Trophoblast cell (in vitro differentiated cells and primary cell): ENCODE results near the gene CA4.
"Not testable (repeated sequence)": the region's sequence is repeated elsewhere in the genome, so short reads cannot be mapped to it uniquely, and the experiment has no call there.

Source experiments
- DNase-seq, 2 donors: peaks; one replicate each; pipeline ENCODE4 v3.0.0-alpha.2; 2016
- H2AFZ ChIP-seq: 2 replicates; pipeline ENCODE4 v1.6.1; 2013; ENCODE audit warnings: low read length, moderate library complexity, mild to moderate bottlenecking; ENCODE audit not compliant: insufficient read depth, poor library complexity
- H2AK5ac ChIP-seq: 2 replicates; pipeline ENCODE4 v1.6.1; 2013; ENCODE audit warnings: mild to moderate bottlenecking, low read length
- H2BK120ac ChIP-seq: 2 replicates; pipeline ENCODE4 v1.6.1; 2013; ENCODE audit warnings: low read length, mild to moderate bottlenecking, moderate library complexity; ENCODE audit not compliant: insufficient read depth, poor library complexity
- H2BK12ac ChIP-seq: 2 replicates; pipeline ENCODE4 v1.6.1; 2013; ENCODE audit warnings: mild to moderate bottlenecking, low read length, moderate library complexity
- H2BK5ac ChIP-seq: 2 replicates; pipeline ENCODE4 v1.6.1; 2013; ENCODE audit warnings: low read length, low read depth, moderate library complexity, mild to moderate bottlenecking; ENCODE audit not compliant: poor library complexity
- H3K14ac ChIP-seq: 2 replicates; pipeline ENCODE4 v1.6.1; 2013; ENCODE audit warnings: mild to moderate bottlenecking, low read length
- H3K18ac ChIP-seq: 2 replicates; pipeline ENCODE4 v1.6.1; 2013; ENCODE audit warnings: mild to moderate bottlenecking, low read length
- H3K23ac ChIP-seq: 2 replicates; pipeline ENCODE4 v1.6.1; 2013; ENCODE audit warnings: low read length
- H3K27ac ChIP-seq: 2 replicates; pipeline ENCODE4 v1.5.1; 2013; ENCODE audit warnings: low read depth, mild to moderate bottlenecking, inconsistent platforms, low read length, moderate library complexity
- H3K27me3 ChIP-seq: 2 replicates; pipeline ENCODE4 v1.6.1; 2013; ENCODE audit warnings: inconsistent platforms, mild to moderate bottlenecking, low read length, moderate library complexity; ENCODE audit not compliant: insufficient read depth
- H3K36me3 ChIP-seq, 2 experiments: 1 replicate in 1 of 2; 2 replicates in 1 of 2; pipeline ENCODE4 v1.6.1; 2013; ENCODE audit warnings: low read length in 2 of 2, mild to moderate bottlenecking in 2 of 2, moderate library complexity in 1 of 2; ENCODE audit not compliant: insufficient read depth in 2 of 2, control insufficient read depth in 1 of 2
- H3K4ac ChIP-seq: 2 replicates; pipeline ENCODE4 v1.6.1; 2013; ENCODE audit warnings: low read depth, mild to moderate bottlenecking, low read length, moderate library complexity
- H3K4me1 ChIP-seq, 2 experiments: 1 replicate in 1 of 2; 2 replicates in 1 of 2; pipeline ENCODE4 v1.6.1; 2013; ENCODE audit warnings: low read length in 2 of 2, mild to moderate bottlenecking in 2 of 2, moderate library complexity in 1 of 2; ENCODE audit not compliant: insufficient read depth in 2 of 2, control insufficient read depth in 1 of 2
- H3K4me2 ChIP-seq: 2 replicates; pipeline ENCODE4 v1.6.1; 2013; ENCODE audit warnings: inconsistent platforms, mild to moderate bottlenecking, low read length, moderate library complexity
- H3K4me3 ChIP-seq: 2 replicates; pipeline ENCODE4 v1.5.1; 2013; ENCODE audit warnings: mild to moderate bottlenecking, low read depth, low read length, inconsistent platforms
- H3K79me1 ChIP-seq: one replicate; pipeline ENCODE4 v1.6.1; 2013; ENCODE audit warnings: low read length
- H3K79me2 ChIP-seq: 2 replicates; pipeline ENCODE4 v1.6.1; 2013; ENCODE audit warnings: low read length, mild to moderate bottlenecking; ENCODE audit not compliant: control insufficient read depth, insufficient read depth, poor library complexity
- H3K9ac ChIP-seq: 2 replicates; pipeline ENCODE4 v1.6.1; 2013; ENCODE audit warnings: mild to moderate bottlenecking, low read length
- H3K9me3 ChIP-seq: 2 replicates; pipeline ENCODE4 v1.6.1; 2013; ENCODE audit warnings: low read depth, mild to moderate bottlenecking, control low read depth, inconsistent platforms, low read length; ENCODE audit not compliant: insufficient read depth
- H4K12ac ChIP-seq: 2 replicates; pipeline ENCODE4 v1.6.1; 2013; ENCODE audit warnings: low read depth, mild to moderate bottlenecking, low read length, moderate library complexity
- H4K8ac ChIP-seq: 2 replicates; pipeline ENCODE4 v1.6.1; 2013; ENCODE audit warnings: low read depth, mild to moderate bottlenecking, low read length, moderate library complexity
- H4K91ac ChIP-seq: one replicate; pipeline ENCODE4 v1.6.1; 2013; ENCODE audit warnings: low read depth, mild to moderate bottlenecking, low read length, moderate library complexity
- WGBS: extraction: QIAGEN DNeasy Blood & Tissue Kit; methylation state at CpG from one replicate; pipeline ENCODE4 v1.1.7; 2013; ENCODE audit warnings: missing lambda C conversion rate; ENCODE audit not compliant: insufficient read length, insufficient coverage; ENCODE audit errors: extremely low coverage; 5-methylcytosine and 5-hydroxymethylcytosine counted together

The CA4 gene

GRCh38 chr17:60176763-60177162, 27.0 kb downstream of the CA4 start:
- not testable (repeated sequence) for H3K4me1 ChIP-seq, H3K27ac ChIP-seq, H4K8ac ChIP-seq, H3K23ac ChIP-seq, H3K9ac ChIP-seq, H3K36me3 ChIP-seq, H2AFZ ChIP-seq, H3K4me2 ChIP-seq, DNase-seq, H3K18ac ChIP-seq, H2AK5ac ChIP-seq, H2BK12ac ChIP-seq, H3K79me2 ChIP-seq, H2BK120ac ChIP-seq, H3K14ac ChIP-seq, H3K9me3 ChIP-seq, H3K4ac ChIP-seq, H3K79me1 ChIP-seq, H4K91ac ChIP-seq, H3K4me3 ChIP-seq, H3K27me3 ChIP-seq, H4K12ac ChIP-seq, H2BK5ac ChIP-seq
- WGBS, result no CpG with 5 or more reads among the region's 5 CpGs

- H4K8ac ChIP-seq, H2AFZ ChIP-seq, H3K14ac ChIP-seq, DNase-seq, H3K4ac ChIP-seq, H3K4me2 ChIP-seq, H3K27me3 ChIP-seq, H3K79me2 ChIP-seq, H4K91ac ChIP-seq, H3K4me3 ChIP-seq, H3K9me3 ChIP-seq, H2BK120ac ChIP-seq, H3K9ac ChIP-seq, H3K4me1 ChIP-seq, H2BK12ac ChIP-seq, H2AK5ac ChIP-seq, H3K79me1 ChIP-seq, H2BK5ac ChIP-seq, H3K23ac ChIP-seq, H4K12ac ChIP-seq, H3K27ac ChIP-seq, H3K18ac ChIP-seq: not testable (repeated sequence)
- H3K36me3 ChIP-seq, result peaks cover 11 to 14% of the 10 kb centered on the region in 2 experiments
- WGBS, result no CpG with 5 or more reads among the region's 2 CpGs
These were observed 28.4 kb downstream of the CA4 start for GRCh38 chr17:60178180-60178579.

GRCh38 chr17:60180380-60180779, 30.6 kb downstream of the CA4 start:
- not testable (repeated sequence) for H3K79me1 ChIP-seq, H3K4ac ChIP-seq, H2BK12ac ChIP-seq, H3K18ac ChIP-seq, H3K4me2 ChIP-seq, H3K14ac ChIP-seq, H3K9me3 ChIP-seq, H2AFZ ChIP-seq, H3K4me1 ChIP-seq, H2AK5ac ChIP-seq, H4K91ac ChIP-seq, H3K9ac ChIP-seq, H3K79me2 ChIP-seq, H3K27me3 ChIP-seq, H2BK120ac ChIP-seq, H2BK5ac ChIP-seq, H3K4me3 ChIP-seq, H3K23ac ChIP-seq, DNase-seq, H3K27ac ChIP-seq, H4K8ac ChIP-seq, H4K12ac ChIP-seq
- no CpG with 5 or more reads among the region's 1 CpG for WGBS
- H3K36me3 ChIP-seq, result peaks cover 16 to 18% of the 10 kb centered on the region in 2 experiments

- H2BK5ac ChIP-seq, H3K27me3 ChIP-seq, H3K4me1 ChIP-seq, H3K9me3 ChIP-seq, H3K9ac ChIP-seq, H4K8ac ChIP-seq, H3K4me2 ChIP-seq, H3K79me2 ChIP-seq, H4K91ac ChIP-seq, H2BK12ac ChIP-seq, H2AFZ ChIP-seq, H3K27ac ChIP-seq, H2BK120ac ChIP-seq, DNase-seq, H3K4ac ChIP-seq, H3K14ac ChIP-seq, H3K79me1 ChIP-seq, H4K12ac ChIP-seq, H3K18ac ChIP-seq, H2AK5ac ChIP-seq, H3K4me3 ChIP-seq, H3K23ac ChIP-seq: not testable (repeated sequence)
- H3K36me3 ChIP-seq, result peaks cover 14 to 16% of the 10 kb centered on the region in 2 experiments
- 100% methylated on average over 1 of the region's 1 CpG for WGBS
These were observed 36.6 kb downstream of the CA4 start for GRCh38 chr17:60186372-60186771.
